ENCODE data around the gene S100A12. TPM values are rescaled to one million over a fixed set of nuclear protein-coding genes. Genes with fewer than 3 reads are reported as not detected.

S100A12 gene
- 4.8 TPM for total RNA-seq

GRCh38 chr1:153375511-153375910 is at the start of gene S100A12:
S100A12 (minus strand) TSS chr1:153375621; CDS start chr1:153374592, 1,029 bp downstream.

GRCh38 chr1:153415850-153416570 is 40.6 kb upstream of the S100A12 start, which contains the start of gene S100A7A:
S100A7A (plus strand) TSS chr1:153416520; CDS start chr1:153418083, 1,563 bp downstream.

GRCh38 chr1:153390938-153391710 is 15.7 kb upstream of the S100A12 start, which contains the start of gene S100A8:
S100A8 (minus strand) TSS chr1:153391073; CDS start chr1:153390535, 538 bp downstream.

GRCh38 chr1:153357853-153358690 is 17.3 kb downstream of the S100A12 start, which contains the start of gene S100A9:
S100A9 (plus strand) TSS chr1:153357854; CDS start chr1:153358284, 430 bp downstream.

GRCh38 chr1:153348511-153349362 is 26.7 kb downstream of the S100A12 start, which contains the start of gene PGLYRP4:
PGLYRP4 (minus strand) TSS chr1:153348841; CDS start chr1:153347932, 909 bp downstream.

Small RNAs within 50 kb of the gene (small RNA-seq; reads per million reads assigned to genes)
- gene RNU6-160P = not detected
- gene S100A15A = not detected

Other genes with a start within 250 kb of the S100A12 start
- gene SPRR2G, start 224.7 kb downstream of the S100A12 start, total RNA-seq = not detected
- gene LELP1, start 172.2 kb downstream of the S100A12 start, total RNA-seq = not detected
- not detected for gene PRR9, start 158.0 kb downstream of the S100A12 start, total RNA-seq
- gene LORICRIN, start 115.9 kb downstream of the S100A12 start, total RNA-seq = 0.69 TPM
- not detected for gene PGLYRP3, start 62.7 kb downstream of the S100A12 start, total RNA-seq
- not detected for gene PGLYRP4, start 26.8 kb downstream of the S100A12 start, total RNA-seq
- gene S100A9, start 17.8 kb downstream of the S100A12 start, total RNA-seq = 55.1 TPM
- gene S100A8, start 15.5 kb upstream of the S100A12 start, total RNA-seq = 13.1 TPM
- not detected for gene S100A7A, start 40.9 kb upstream of the S100A12 start, total RNA-seq
- gene S100A7, start 85.0 kb upstream of the S100A12 start, total RNA-seq = not detected
- gene S100A6, start 160.4 kb upstream of the S100A12 start, total RNA-seq = 51.7 TPM
- not detected for gene S100A5, start 165.3 kb upstream of the S100A12 start, total RNA-seq
- 3.2 TPM for gene S100A4, start 170.2 kb upstream of the S100A12 start, total RNA-seq
- not detected for gene S100A3, start 173.6 kb upstream of the S100A12 start, total RNA-seq
- not detected for gene S100A2, start 190.2 kb upstream of the S100A12 start, total RNA-seq
- gene S100A16, start 237.5 kb upstream of the S100A12 start, total RNA-seq = 48.0 TPM
- gene S100A14, start 240.7 kb upstream of the S100A12 start, total RNA-seq = not detected